Stimulated activated naive CD8-positive, alpha-beta T cell treated with anti-CD3 and anti-CD28 coated beads, Interleukin-15, Interleukin-2, amounts not matched to agents 100 U/mL and 50 U/mL, for 24 hours (primary cell): ENCODE results near the gene S100B.
"Not testable (repeated sequence)": the region's sequence is repeated elsewhere in the genome, so short reads cannot be mapped to it uniquely, and the experiment has no call there.

Experiments
- ATAC-seq: fragments of 150-1000 bp; cut with Tn5 transposase; one replicate; pipeline ENCODE4 v1.10.0; 2021
- DNase-seq: peaks from one replicate; pipeline ENCODE4 v3.0.0; 2021

Gene S100B

DNA sequence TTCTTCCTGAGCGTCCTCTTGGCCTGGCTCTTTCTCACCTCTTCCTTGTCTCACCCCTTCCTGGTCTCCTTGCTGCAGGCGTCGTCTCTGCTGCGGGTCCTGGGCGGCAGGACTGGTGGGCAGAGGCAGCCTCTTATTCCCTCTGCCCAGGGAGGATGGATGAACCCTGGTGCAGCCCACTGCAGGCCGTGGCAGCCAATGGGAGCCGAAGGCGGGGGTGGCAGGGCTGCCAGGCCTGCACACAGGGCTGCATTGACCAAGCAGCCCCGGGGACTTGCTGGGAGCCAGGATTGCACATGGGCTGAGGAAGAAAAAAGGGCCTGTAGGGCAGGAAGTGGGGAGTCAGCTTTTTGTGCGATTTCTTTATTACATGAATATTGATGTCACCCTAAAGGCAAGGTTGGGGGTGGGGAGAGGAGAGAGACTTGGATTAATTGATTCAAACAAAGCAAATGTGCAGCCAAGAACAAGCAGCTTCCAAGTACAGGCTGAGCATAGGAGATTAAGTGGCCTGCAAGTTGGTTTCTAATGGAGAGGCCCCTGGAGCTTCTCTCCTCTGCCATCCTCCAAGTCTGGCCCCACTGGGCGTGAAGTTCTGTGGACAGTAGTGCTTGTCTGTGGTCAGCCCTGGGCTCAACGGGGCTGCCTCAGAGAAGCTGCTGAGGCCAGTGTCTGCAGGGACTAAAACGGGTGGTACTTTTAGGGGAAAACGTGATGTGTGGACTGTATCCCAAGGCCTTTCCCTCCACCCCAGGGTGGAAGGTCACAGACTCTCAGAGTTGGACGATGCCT is at the start of gene S100B:
Gene S100B, minus strand, starts transcription at position 108 of the 792 bp plus-strand sequence. CDS start 2,667 bp downstream, outside the sequence.
- no peak for DNase-seq
- ATAC-seq, result peak; percentile 12

- DNase-seq (no peak), ATAC-seq (no peak)
These were observed 46.2 kb upstream of the S100B start for GRCh38 chr21:46651121-46651520.

DNA sequence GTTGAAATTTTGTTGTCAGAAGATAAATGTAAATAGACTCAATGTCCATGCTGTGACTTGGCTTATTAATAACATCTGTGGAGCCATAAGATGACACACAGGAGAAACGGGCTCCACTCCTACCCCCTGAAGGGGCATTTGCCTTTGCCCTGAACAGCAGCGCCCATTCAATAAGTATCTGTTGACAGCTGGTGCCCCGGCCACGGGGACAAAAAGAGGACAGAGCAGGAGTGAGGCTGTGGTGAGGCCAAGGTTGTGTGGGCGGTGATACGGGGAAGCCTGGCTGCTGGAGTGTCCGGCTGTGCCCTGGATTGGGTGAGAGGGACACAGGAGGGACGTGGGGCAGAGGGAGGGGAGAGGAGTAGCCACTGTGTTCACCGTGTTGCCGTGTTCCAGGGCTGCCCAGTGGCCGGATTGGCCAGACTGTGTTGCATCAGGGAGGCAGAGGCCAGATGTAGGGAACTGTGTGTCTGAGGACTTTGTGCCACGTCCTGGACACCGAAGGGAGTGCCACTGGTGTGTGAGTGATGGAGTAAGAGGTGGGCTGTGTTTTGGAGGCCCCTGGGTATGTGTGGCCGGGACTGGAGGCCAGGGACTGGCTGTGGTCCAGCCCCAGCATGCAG is 45.7 kb upstream of the S100B start:
- DNase-seq (no peak), ATAC-seq (no peak)

- DNase-seq (no peak), ATAC-seq (no peak)
These were observed 44.5 kb upstream of the S100B start for GRCh38 chr21:46649356-46649755.

GRCh38 chr21:46648539-46648938 is 43.7 kb upstream of the S100B start:
- ATAC-seq (no peak), DNase-seq (no peak)

- DNase-seq (no peak), ATAC-seq (peak; percentile 40)
These were observed 41.8 kb upstream of the S100B start for GRCh38 chr21:46646541-46647154.

DNA sequence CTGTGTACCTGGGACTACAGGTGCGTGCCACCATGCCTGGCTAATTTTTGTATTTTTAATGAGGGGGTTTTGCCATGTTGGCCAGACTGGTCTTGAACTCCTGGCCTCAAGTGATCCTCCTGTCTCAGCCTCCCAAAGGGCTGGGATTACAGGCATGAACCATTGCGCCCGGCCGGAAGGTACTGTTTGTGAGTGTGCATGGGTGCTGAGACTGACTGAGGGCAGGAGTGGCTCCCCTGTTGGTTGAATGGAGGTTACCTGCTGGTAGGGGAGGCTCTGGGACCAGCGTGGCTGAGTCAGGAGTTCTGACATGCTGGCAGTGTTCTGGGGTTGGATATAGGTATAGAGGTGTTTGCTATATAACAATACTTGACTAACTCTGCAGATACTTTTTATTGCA is 41.0 kb upstream of the S100B start:
- DNase-seq, result no peak
- ATAC-seq, result no peak

- ATAC-seq (no peak), DNase-seq (no peak)
These were observed 38.7 kb upstream of the S100B start for GRCh38 chr21:46643379-46644177.

DNA sequence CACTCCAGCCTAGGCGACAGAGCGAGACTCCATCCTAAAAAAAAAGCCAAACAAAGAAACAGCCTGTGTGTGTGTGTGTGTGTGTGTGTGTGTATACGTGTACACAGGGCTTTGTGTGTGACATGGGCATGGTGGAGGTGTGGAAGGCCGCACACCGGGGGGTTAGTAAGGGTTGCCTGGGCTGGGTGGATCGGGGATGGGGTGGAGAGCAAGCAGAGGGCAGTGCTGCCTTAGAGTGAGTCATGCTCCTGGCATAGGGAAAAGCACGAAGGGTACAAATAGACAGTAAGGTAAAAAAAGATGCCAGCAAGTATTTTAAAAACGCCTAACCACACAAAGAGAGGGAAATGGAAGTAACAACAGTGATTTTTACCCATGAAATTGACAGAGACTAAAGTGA is 36.8 kb upstream of the S100B start:
- ATAC-seq (no peak), DNase-seq (no peak)

GRCh38 chr21:46639489-46640386 is 34.9 kb upstream of the S100B start:
- ATAC-seq (no peak), DNase-seq (no peak)

GRCh38 chr21:46637952-46638746 is 33.3 kb upstream of the S100B start:
- ATAC-seq, result peak; percentile 41
- DNase-seq, result no peak

GRCh38 chr21:46636550-46637285 is 31.8 kb upstream of the S100B start:
- DNase-seq, result no peak
- ATAC-seq, result no peak

- ATAC-seq (no peak), DNase-seq (no peak)
These were observed 31.3 kb upstream of the S100B start for GRCh38 chr21:46636181-46636512.

GRCh38 chr21:46635324-46636180 is 30.7 kb upstream of the S100B start, which contains the start of gene PRMT2:
TSS of gene PRMT2 (plus strand) at chr21:46635674. CDS start at chr21:46636952, 1,278 bp downstream.
- DNase-seq (peak; percentile 99), ATAC-seq (peak; percentile 80)

DNA sequence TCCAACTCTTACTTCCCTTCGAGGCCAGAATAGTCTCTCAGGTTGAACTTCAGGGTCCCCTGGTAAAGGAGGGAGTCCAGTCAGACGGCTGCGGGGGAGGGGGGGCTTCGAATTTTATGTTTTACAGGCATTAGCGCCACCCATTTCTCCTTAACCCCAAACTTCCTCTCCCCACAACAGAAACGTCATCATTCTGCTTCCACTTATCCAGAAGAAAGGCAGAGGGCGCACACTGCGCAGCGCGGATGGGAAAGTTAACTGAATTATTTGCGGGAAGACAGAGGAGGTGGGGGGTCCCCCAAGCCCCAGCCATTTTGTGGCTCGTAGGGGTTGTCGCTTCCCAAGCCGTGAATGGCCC is 30.1 kb upstream of the S100B start:
- ATAC-seq, result peak; percentile 16
- DNase-seq, result no peak

GRCh38 chr21:46634427-46634826 is 29.5 kb upstream of the S100B start:
- DNase-seq (peak; percentile 50), ATAC-seq (peak; percentile 9)

GRCh38 chr21:46633566-46633965 is 28.7 kb upstream of the S100B start:
- no peak for ATAC-seq
- no peak for DNase-seq

DNA sequence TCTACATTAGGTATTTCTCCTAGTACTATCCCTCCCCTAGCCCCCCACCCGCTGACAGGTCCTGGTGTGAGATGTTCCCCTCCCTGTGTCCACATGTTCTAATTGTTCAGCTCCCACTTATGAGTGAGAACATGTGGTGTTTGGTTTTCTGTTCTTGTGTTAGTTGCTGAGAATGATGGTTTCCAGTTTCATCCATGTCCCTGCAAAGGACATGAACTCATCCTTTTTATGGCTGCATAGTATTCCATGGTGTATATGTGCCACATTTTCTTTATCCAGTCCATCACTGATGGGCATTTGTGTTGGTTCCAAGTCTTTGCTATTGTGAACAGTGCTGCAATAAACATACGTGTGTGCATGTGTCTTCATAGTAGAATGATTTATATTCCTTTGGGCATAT is 26.0 kb upstream of the S100B start:
- not testable (repeated sequence) for DNase-seq, ATAC-seq

- no peak for DNase-seq
- ATAC-seq, result no peak
These were observed 24.0 kb upstream of the S100B start for GRCh38 chr21:46628868-46629267.
